Esophagus squamous epithelium (tissue), 4 donors: ENCODE data around the gene DLG3.

Source experiments
- POLR2A ChIP-seq, 4 donors: fragments of 450-650 bp; IDR thresholded peaks; one replicate each; pipeline ENCODE4 v1.6.1; 2017; ENCODE audit warnings: antibody characterized with exemption in 4 of 4, mild to moderate bottlenecking in 4 of 4, moderate library complexity in 3 of 4
- TF ChIP-seq, protein P1 (sequence below), 6 experiments: fragments of 450-650 bp in 4 of 6; fragments of 200-600 bp in 2 of 6; sonication (generic) in 2 of 6; IDR thresholded peaks; one replicate each; pipeline ENCODE4 v1.5.1; 2016 to 2019; ENCODE audit warnings: antibody characterized with exemption in 6 of 6, mild to moderate bottlenecking in 4 of 6, moderate library complexity in 4 of 6

DNA sequence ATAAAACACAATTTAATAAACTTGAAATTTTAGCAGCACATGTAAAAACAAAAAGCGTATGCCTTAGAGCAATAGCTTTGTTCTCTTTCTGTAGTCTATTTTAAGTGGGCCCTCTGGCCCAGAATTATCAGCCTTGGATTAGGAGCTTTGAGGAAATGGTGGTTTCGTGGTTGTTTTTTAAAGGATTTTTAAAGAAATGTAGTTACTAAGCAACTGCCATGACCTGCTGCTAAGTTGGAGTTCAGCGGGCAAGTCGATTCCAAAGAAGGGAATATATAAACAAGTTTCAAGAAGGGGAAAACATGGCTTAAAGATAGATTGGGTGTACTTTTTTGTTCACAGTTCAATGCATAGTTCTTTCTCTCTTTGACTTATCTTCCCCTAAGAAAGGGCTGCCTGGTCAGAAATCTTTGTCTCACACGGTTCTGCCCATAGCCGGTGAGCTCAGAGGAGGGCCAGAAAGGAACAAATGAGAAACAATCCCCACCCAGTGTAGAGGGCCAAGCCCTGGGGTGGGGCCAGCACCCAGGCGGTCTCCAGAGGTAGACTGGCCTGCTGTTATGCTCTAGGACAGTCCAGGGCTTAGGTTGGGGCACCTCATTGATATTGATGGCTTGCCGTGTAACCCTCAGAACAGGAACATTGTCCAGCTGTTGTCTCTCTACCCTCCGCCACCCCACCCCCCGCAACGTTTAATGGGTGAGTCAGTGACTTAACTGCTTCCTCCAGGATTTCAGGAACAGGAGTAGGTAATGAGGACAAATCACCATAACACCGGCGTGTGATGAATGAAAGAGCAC, 32.5 kb downstream of the DLG3 start:
- TF ChIP-seq, protein P1, sequence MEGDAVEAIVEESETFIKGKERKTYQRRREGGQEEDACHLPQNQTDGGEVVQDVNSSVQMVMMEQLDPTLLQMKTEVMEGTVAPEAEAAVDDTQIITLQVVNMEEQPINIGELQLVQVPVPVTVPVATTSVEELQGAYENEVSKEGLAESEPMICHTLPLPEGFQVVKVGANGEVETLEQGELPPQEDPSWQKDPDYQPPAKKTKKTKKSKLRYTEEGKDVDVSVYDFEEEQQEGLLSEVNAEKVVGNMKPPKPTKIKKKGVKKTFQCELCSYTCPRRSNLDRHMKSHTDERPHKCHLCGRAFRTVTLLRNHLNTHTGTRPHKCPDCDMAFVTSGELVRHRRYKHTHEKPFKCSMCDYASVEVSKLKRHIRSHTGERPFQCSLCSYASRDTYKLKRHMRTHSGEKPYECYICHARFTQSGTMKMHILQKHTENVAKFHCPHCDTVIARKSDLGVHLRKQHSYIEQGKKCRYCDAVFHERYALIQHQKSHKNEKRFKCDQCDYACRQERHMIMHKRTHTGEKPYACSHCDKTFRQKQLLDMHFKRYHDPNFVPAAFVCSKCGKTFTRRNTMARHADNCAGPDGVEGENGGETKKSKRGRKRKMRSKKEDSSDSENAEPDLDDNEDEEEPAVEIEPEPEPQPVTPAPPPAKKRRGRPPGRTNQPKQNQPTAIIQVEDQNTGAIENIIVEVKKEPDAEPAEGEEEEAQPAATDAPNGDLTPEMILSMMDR (IDR thresholded peaks at IDR 0.05): no peak
- no peak for TF ChIP-seq POLR2A (IDR thresholded peaks at IDR 0.05)
